ENCODE measurements around the gene INPP5K.
A peak's percentile ranks its signal among the peaks of the same experiment; 100 is the strongest.
"Not testable (repeated sequence)": the region's sequence is repeated elsewhere in the genome, so short reads cannot be mapped to it uniquely, and the experiment has no call there.

The INPP5K gene

GRCh38 chr17:1464186-1464585, 52.2 kb downstream of the INPP5K start:
- no peak for DNase-seq (ENCODE audit: low read depth)

GRCh38 chr17:1462164-1463112, 54.0 kb downstream of the INPP5K start:
- DNase-seq (ENCODE audit: low read depth), result no peak

GRCh38 chr17:1461198-1461944, 55.0 kb downstream of the INPP5K start:
- peak; percentile 46 for DNase-seq (ENCODE audit: low read depth)

GRCh38 chr17:1460233-1460632, 56.2 kb downstream of the INPP5K start:
- DNase-seq (ENCODE audit: low read depth), result peak; percentile 36

GRCh38 chr17:1455797-1456599, 60.4 kb downstream of the INPP5K start, which contains the start of gene CRK:
Gene CRK, minus strand, starts transcription at chr17:1456232. Its CDS starts 115 bp downstream, at chr17:1456117.
- DNase-seq (ENCODE audit: low read depth), result peak; percentile 95

GRCh38 chr17:1455291-1455796, 61.1 kb downstream of the INPP5K start:
- DNase-seq (ENCODE audit: low read depth), result peak; percentile 86

- DNase-seq (ENCODE audit: low read depth), result no peak
Observed at GRCh38 chr17:1454541-1454940, 61.9 kb downstream of the INPP5K start.

- DNase-seq (ENCODE audit: low read depth), result not testable (repeated sequence)
Observed at GRCh38 chr17:1453694-1454093, 62.7 kb downstream of the INPP5K start.

- no peak for DNase-seq (ENCODE audit: low read depth)
Observed at GRCh38 chr17:1452836-1453235, 63.6 kb downstream of the INPP5K start.

GRCh38 chr17:1450261-1450660, 66.2 kb downstream of the INPP5K start:
- DNase-seq (ENCODE audit: low read depth), result not testable (repeated sequence)

- DNase-seq (ENCODE audit: low read depth), result no peak
Observed at GRCh38 chr17:1449412-1449967, 66.9 kb downstream of the INPP5K start.

- DNase-seq (ENCODE audit: low read depth), result no peak
Observed at GRCh38 chr17:1447052-1447451, 69.4 kb downstream of the INPP5K start.

GRCh38 chr17:1446201-1446600, 70.2 kb downstream of the INPP5K start:
- DNase-seq (ENCODE audit: low read depth), result no peak

GRCh38 chr17:1445695-1446094, 70.7 kb downstream of the INPP5K start:
- not testable (repeated sequence) for DNase-seq (ENCODE audit: low read depth)
